ENCODE results near the gene PEAR1. TPM values are rescaled to one million over a fixed set of nuclear protein-coding genes. Genes with fewer than 3 reads are reported as not detected.

Gene PEAR1
- total and polyA plus RNA-seq, 4 donors = 3.5 to 12.7 (median 8.6) TPM

DNA sequence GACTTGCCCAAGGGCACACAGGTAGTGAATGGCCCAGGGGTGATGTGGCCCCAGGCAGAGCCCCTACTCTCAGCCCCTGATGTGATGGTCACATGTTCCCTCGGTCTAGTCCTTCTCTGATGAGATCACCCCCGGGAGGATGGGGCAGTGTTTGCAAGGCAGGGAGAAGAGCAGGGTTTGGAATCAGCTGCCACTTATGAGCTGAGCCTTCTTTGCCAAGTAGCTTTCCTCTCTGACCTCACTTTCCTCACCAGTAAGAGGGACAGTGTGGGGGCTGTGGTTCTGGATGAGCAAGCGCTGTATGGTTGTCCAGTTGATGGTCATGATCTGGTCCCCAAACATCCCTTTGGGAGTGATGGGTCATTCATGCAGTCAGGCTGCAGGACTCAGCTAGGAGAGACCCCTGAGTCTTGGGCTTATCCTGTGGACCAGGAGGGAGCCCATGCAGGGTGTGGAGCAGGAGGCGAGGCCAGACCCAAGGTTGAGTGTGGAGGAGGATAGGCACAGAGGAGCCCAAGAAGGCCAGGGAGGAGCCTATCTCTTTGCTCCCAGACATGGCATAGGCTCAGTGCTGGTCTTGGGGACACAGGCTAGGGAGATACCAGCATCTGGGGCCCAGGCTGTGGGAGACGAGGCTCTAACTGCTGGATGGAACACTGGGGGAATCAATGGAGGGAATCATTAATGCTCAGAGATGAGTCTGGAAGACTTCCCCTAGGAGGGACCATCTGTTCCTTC lies 15.9 kb upstream of the PEAR1 start:
- no peak for DNase-seq (ENCODE audit: low read depth in 4 of 6, low spot score in 6 of 6)
- Histone ChIP-seq H3K4me1 (ENCODE audit: control insufficient read depth, insufficient read depth, low read length) (peaks cover 6% of the 10 kb centered on the region), H3K27ac (ENCODE audit: low read depth, low read length) (no peak overlapping the region), H3K27me3 (ENCODE audit: control insufficient read depth, insufficient read depth, low read length) (peaks cover 14% of the 10 kb centered on the region), H3K36me3 (ENCODE audit: control insufficient read depth, insufficient read depth, low read length) (no peaks in the 10 kb centered on the region), H3K9me3 (ENCODE audit: control insufficient read depth, insufficient read depth, low read length) (no peaks in the 10 kb centered on the region), H3K4me3 (ENCODE audit: low read depth, low read length) (no peak overlapping the region)
- 93% methylated on average over 3 of the region's 5 CpGs for WGBS (ENCODE audit: insufficient coverage)

DNA sequence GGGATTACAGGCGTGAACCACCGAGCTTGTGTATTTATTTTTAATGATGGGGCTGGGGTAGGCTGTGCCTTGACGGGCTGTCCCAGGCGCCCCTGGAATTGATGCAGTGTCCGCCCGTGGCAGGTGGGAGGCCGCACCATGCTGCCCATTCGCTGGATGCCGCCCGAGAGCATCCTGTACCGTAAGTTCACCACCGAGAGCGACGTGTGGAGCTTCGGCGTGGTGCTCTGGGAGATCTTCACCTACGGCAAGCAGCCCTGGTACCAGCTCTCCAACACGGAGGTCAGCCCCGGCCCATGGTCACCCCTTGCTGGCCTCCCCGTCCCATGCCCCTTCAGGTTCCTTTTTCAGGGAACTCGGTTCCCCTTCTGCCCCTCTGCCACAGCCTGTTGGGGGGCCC lies 13.6 kb upstream of the PEAR1 start:
- 89% methylated on average over 20 of the region's 21 CpGs for WGBS (ENCODE audit: insufficient coverage)

GRCh38 chr1:156880473-156880872 lies 13.0 kb upstream of the PEAR1 start:
- 70% methylated on average over 2 of the region's 5 CpGs for WGBS (ENCODE audit: insufficient coverage)
- Histone ChIP-seq H3K36me3 (ENCODE audit: control insufficient read depth, insufficient read depth, low read length) (no peaks in the 10 kb centered on the region), H3K27ac (ENCODE audit: low read depth, low read length) (no peak overlapping the region), H3K4me3 (ENCODE audit: low read depth, low read length) (no peak overlapping the region), H3K27me3 (ENCODE audit: control insufficient read depth, insufficient read depth, low read length) (peaks cover 31% of the 10 kb centered on the region), H3K9me3 (ENCODE audit: control insufficient read depth, insufficient read depth, low read length) (no peaks in the 10 kb centered on the region), H3K4me1 (ENCODE audit: control insufficient read depth, insufficient read depth, low read length) (peaks cover 11% of the 10 kb centered on the region)
- no peak for DNase-seq (ENCODE audit: low read depth in 4 of 6, low spot score in 6 of 6)

More for the DNA sequence above, 13.6 kb upstream of the PEAR1 start:
- no peak for DNase-seq (ENCODE audit: low read depth in 4 of 6, low spot score in 6 of 6)
- no peaks in the 10 kb centered on the region for H3K9me3 ChIP-seq (ENCODE audit: control insufficient read depth, insufficient read depth, low read length)
- peaks cover 15% of the 10 kb centered on the region for H3K4me1 ChIP-seq (ENCODE audit: control insufficient read depth, insufficient read depth, low read length)
- H3K36me3 ChIP-seq (ENCODE audit: control insufficient read depth, insufficient read depth, low read length) = no peaks in the 10 kb centered on the region
- H3K27me3 ChIP-seq (ENCODE audit: control insufficient read depth, insufficient read depth, low read length) = peaks cover 28% of the 10 kb centered on the region
- H3K27ac ChIP-seq (ENCODE audit: low read depth, low read length) = no peak overlapping the region
- no peak overlapping the region for H3K4me3 ChIP-seq (ENCODE audit: low read depth, low read length)

GRCh38 chr1:156881101-156881500 lies 12.4 kb upstream of the PEAR1 start:
- Histone ChIP-seq H3K4me3 (ENCODE audit: low read depth, low read length) (no peak overlapping the region), H3K9me3 (ENCODE audit: control insufficient read depth, insufficient read depth, low read length) (no peaks in the 10 kb centered on the region), H3K27me3 (ENCODE audit: control insufficient read depth, insufficient read depth, low read length) (peaks cover 28% of the 10 kb centered on the region), H3K4me1 (ENCODE audit: control insufficient read depth, insufficient read depth, low read length) (peaks cover 11% of the 10 kb centered on the region), H3K27ac (ENCODE audit: low read depth, low read length) (no peak overlapping the region), H3K36me3 (ENCODE audit: control insufficient read depth, insufficient read depth, low read length) (no peaks in the 10 kb centered on the region)
- WGBS (ENCODE audit: insufficient coverage) = 49% methylated on average over 10 of the region's 10 CpGs
- DNase-seq (ENCODE audit: low read depth in 4 of 6, low spot score in 6 of 6) = no peak

GRCh38 chr1:156881663-156882062 lies 11.9 kb upstream of the PEAR1 start:
- no peak for DNase-seq (ENCODE audit: low read depth in 4 of 6, low spot score in 6 of 6)
- H3K9me3 ChIP-seq (ENCODE audit: control insufficient read depth, insufficient read depth, low read length) = no peaks in the 10 kb centered on the region
- H3K36me3 ChIP-seq (ENCODE audit: control insufficient read depth, insufficient read depth, low read length) = no peaks in the 10 kb centered on the region
- no CpG with 5 or more reads among the region's 4 CpGs for WGBS (ENCODE audit: insufficient coverage)
- H3K4me3 ChIP-seq (ENCODE audit: low read depth, low read length) = no peak overlapping the region
- H3K4me1 ChIP-seq (ENCODE audit: control insufficient read depth, insufficient read depth, low read length) = peaks cover 11% of the 10 kb centered on the region
- no peak overlapping the region for H3K27ac ChIP-seq (ENCODE audit: low read depth, low read length)
- H3K27me3 ChIP-seq (ENCODE audit: control insufficient read depth, insufficient read depth, low read length) = peaks cover 24% of the 10 kb centered on the region

- H3K4me1 ChIP-seq (ENCODE audit: control insufficient read depth, insufficient read depth, low read length) = peaks cover 16% of the 10 kb centered on the region
- peaks cover 32% of the 10 kb centered on the region for H3K27me3 ChIP-seq (ENCODE audit: control insufficient read depth, insufficient read depth, low read length)
- DNase-seq (ENCODE audit: low read depth in 4 of 6, low spot score in 6 of 6) = no peak
- 90% methylated on average over 2 of the region's 3 CpGs for WGBS (ENCODE audit: insufficient coverage)
- no peaks in the 10 kb centered on the region for H3K36me3 ChIP-seq (ENCODE audit: control insufficient read depth, insufficient read depth, low read length)
- H3K4me3 ChIP-seq (ENCODE audit: low read depth, low read length) = no peak overlapping the region
- no peak overlapping the region for H3K27ac ChIP-seq (ENCODE audit: low read depth, low read length)
- no peaks in the 10 kb centered on the region for H3K9me3 ChIP-seq (ENCODE audit: control insufficient read depth, insufficient read depth, low read length)
Measured at GRCh38 chr1:156882543-156882942, 11.0 kb upstream of the PEAR1 start.

DNA sequence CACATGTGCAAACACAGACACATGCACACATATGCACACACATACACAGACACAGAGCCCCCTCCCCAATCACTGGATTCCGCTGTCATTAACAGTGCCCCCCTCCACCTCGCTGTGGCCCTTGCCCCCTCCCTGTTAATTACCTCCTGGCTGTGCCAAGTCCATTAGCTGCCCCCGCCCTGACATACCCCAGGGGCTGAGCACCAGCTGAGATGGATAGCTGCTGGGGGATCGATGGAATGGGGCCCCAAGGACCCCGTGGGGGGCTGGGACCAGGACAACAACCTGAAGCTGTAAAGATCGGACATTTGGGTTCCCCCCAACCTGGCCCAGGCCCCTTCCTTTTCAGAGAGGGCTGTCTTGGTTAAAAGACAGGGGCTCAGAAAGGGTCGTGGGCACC lies 9.6 kb upstream of the PEAR1 start:
- 46% methylated on average over 5 of the region's 7 CpGs for WGBS (ENCODE audit: insufficient coverage)
- Histone ChIP-seq H3K36me3 (ENCODE audit: control insufficient read depth, insufficient read depth, low read length) (no peaks in the 10 kb centered on the region), H3K9me3 (ENCODE audit: control insufficient read depth, insufficient read depth, low read length) (no peaks in the 10 kb centered on the region), H3K27me3 (ENCODE audit: control insufficient read depth, insufficient read depth, low read length) (peaks cover 35% of the 10 kb centered on the region), H3K4me3 (ENCODE audit: low read depth, low read length) (no peak overlapping the region), H3K27ac (ENCODE audit: low read depth, low read length) (no peak overlapping the region), H3K4me1 (ENCODE audit: control insufficient read depth, insufficient read depth, low read length) (peaks cover 17% of the 10 kb centered on the region)
- DNase-seq (ENCODE audit: low read depth in 4 of 6, low spot score in 6 of 6) = no peak

DNA sequence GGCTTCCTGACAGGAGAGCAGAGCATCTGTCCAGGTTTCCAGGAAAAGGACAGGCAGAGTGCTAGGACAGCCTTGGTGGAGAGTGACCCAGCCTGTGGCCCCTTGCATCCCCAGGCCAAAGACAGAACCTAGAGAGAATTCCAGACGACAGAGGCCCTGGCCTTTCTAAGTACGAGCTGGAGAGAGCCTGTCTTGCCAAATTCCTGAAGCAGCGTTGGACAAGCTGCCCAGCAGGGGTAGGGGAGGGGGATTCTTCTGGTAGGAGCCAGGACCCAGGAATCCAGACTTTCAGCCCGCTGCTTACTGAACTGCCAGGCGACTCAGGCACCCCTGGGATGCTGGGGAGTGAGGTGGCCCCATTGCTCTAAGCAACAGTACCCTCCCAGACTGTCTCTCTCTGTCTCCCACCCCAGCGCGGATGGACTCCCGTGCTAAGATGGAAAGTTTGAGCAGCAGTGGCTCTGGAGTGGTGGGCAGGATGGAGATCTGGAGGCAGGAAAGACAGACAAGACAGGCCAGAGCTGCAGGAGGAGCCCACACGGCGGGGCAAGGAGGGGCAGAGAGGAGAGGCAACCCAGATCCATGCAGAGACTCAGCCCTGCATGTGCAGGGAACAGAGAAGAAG lies 8.8 kb upstream of the PEAR1 start:
- no peaks in the 10 kb centered on the region for H3K36me3 ChIP-seq (ENCODE audit: control insufficient read depth, insufficient read depth, low read length)
- DNase-seq (ENCODE audit: low read depth in 4 of 6, low spot score in 6 of 6) = peak in 1 of 6 donors; percentile 26
- H3K27ac ChIP-seq (ENCODE audit: low read depth, low read length) = no peak overlapping the region
- WGBS (ENCODE audit: insufficient coverage) = 36% methylated on average over 7 of the region's 10 CpGs
- peaks cover 34% of the 10 kb centered on the region for H3K27me3 ChIP-seq (ENCODE audit: control insufficient read depth, insufficient read depth, low read length)
- peaks cover 17% of the 10 kb centered on the region for H3K4me1 ChIP-seq (ENCODE audit: control insufficient read depth, insufficient read depth, low read length)
- no peaks in the 10 kb centered on the region for H3K9me3 ChIP-seq (ENCODE audit: control insufficient read depth, insufficient read depth, low read length)
- H3K4me3 ChIP-seq (ENCODE audit: low read depth, low read length) = no peak overlapping the region

DNA sequence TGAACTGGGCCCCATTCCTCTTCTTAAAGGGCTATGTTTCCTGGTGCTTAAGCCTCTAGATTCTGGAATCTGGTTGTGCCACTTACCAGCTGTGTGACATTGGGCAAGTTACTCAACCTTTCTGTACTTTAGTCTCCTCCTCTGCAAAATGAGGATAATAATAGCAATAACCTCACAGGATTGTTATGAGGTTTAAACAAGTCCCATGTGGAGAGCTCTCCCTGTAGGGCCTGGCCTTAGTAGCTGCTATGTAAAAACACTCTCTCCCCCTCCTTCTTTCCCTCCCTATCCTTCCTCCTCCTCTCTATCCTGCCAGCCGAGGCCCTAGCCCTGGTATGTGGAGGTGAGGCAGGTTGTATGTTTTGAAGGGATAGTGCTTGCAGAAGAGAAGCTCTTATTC lies 8.2 kb upstream of the PEAR1 start:
- Histone ChIP-seq H3K9me3 (ENCODE audit: control insufficient read depth, insufficient read depth, low read length) (no peaks in the 10 kb centered on the region), H3K4me3 (ENCODE audit: low read depth, low read length) (no peak overlapping the region), H3K27ac (ENCODE audit: low read depth, low read length) (no peak overlapping the region), H3K36me3 (ENCODE audit: control insufficient read depth, insufficient read depth, low read length) (no peaks in the 10 kb centered on the region), H3K27me3 (ENCODE audit: control insufficient read depth, insufficient read depth, low read length) (peaks cover 34% of the 10 kb centered on the region), H3K4me1 (ENCODE audit: control insufficient read depth, insufficient read depth, low read length) (peaks cover 17% of the 10 kb centered on the region)
- no CpG with 5 or more reads among the region's 1 CpG for WGBS (ENCODE audit: insufficient coverage)
- no peak for DNase-seq (ENCODE audit: low read depth in 4 of 6, low spot score in 6 of 6)

GRCh38 chr1:156885880-156886355 lies 7.6 kb upstream of the PEAR1 start:
- no peak for DNase-seq (ENCODE audit: low read depth in 4 of 6, low spot score in 6 of 6)
- Histone ChIP-seq H3K27ac (ENCODE audit: low read depth, low read length) (no peak overlapping the region), H3K27me3 (ENCODE audit: control insufficient read depth, insufficient read depth, low read length) (peaks cover 34% of the 10 kb centered on the region), H3K9me3 (ENCODE audit: control insufficient read depth, insufficient read depth, low read length) (no peaks in the 10 kb centered on the region), H3K36me3 (ENCODE audit: control insufficient read depth, insufficient read depth, low read length) (no peaks in the 10 kb centered on the region), H3K4me1 (ENCODE audit: control insufficient read depth, insufficient read depth, low read length) (peaks cover 17% of the 10 kb centered on the region), H3K4me3 (ENCODE audit: low read depth, low read length) (no peak overlapping the region)
- 71% methylated on average over 5 of the region's 13 CpGs for WGBS (ENCODE audit: insufficient coverage)

Measured in spinal cord (tissue), 10 donors.